Coronary artery (tissue), 2 donors: ENCODE results near the gene BTG4.
A peak's percentile ranks its signal among the peaks of the same experiment; 100 is the strongest.

Experiments
- DNase-seq: peaks from one replicate; pipeline ENCODE4 v3.0.0-alpha.2; 2017; ENCODE audit warnings: low spot score
- H3K27ac ChIP-seq, 2 donors: fragments of 200-600 bp; sonication (generic); one replicate each; pipeline ENCODE4 v1.5.1; 2016 to 2019
- H3K4me3 ChIP-seq: fragments of 200-600 bp; sonication (generic); 2 replicates; pipeline ENCODE4 v1.5.1; 2016; ENCODE audit warnings: mild to moderate bottlenecking, moderate library complexity
- TF ChIP-seq, protein P1 (sequence below): fragments of 200-600 bp; sonication (generic); IDR thresholded peaks from one replicate; pipeline ENCODE4 v1.5.1; 2019; ENCODE audit warnings: antibody characterized with exemption

Gene BTG4

DNA sequence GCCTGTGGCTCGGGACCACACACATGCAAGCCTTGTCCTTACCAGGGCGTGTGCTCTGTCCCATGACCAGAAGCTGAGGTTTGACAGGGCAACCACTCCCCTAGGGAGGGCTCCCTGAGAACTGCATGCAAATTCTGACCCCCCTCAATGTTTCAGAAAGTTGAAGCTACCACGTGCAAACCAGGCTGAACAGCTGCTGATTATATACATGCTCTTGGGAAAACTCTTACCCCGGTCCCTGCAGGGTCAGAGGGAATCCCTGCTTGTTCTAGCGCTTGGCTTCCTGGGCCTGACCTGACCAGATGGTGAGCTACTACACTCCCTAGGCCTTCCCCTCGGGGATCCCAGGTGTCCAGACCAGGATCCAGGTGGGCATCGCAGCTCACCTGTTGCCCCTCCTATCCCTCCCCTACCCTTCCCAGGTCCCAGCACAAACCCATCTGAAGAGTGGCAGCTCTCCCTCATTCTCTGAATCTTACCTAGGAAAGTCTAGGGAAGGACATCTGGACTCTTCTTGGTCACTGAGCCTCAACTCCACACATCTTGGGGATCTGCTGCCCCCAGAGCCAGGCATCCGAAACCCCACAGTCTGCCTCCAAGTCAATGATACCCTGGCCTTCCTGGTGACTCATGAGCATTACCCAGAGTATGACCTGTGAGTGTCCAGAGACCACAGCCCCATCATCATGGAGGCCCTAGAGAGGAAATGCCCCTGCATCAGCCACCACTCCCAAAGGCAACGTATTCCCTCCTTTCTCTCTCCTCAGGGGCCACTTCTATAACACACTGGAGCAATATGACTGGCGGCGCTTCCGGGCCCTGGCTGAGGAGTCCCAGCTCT lies 61.5 kb downstream of the BTG4 start:
- Histone ChIP-seq H3K4me3 (no peak overlapping the region), H3K27ac (no peak overlapping the region)
- TF ChIP-seq, protein P1, sequence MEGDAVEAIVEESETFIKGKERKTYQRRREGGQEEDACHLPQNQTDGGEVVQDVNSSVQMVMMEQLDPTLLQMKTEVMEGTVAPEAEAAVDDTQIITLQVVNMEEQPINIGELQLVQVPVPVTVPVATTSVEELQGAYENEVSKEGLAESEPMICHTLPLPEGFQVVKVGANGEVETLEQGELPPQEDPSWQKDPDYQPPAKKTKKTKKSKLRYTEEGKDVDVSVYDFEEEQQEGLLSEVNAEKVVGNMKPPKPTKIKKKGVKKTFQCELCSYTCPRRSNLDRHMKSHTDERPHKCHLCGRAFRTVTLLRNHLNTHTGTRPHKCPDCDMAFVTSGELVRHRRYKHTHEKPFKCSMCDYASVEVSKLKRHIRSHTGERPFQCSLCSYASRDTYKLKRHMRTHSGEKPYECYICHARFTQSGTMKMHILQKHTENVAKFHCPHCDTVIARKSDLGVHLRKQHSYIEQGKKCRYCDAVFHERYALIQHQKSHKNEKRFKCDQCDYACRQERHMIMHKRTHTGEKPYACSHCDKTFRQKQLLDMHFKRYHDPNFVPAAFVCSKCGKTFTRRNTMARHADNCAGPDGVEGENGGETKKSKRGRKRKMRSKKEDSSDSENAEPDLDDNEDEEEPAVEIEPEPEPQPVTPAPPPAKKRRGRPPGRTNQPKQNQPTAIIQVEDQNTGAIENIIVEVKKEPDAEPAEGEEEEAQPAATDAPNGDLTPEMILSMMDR: no peak
- peak; percentile 19 for DNase-seq

DNA sequence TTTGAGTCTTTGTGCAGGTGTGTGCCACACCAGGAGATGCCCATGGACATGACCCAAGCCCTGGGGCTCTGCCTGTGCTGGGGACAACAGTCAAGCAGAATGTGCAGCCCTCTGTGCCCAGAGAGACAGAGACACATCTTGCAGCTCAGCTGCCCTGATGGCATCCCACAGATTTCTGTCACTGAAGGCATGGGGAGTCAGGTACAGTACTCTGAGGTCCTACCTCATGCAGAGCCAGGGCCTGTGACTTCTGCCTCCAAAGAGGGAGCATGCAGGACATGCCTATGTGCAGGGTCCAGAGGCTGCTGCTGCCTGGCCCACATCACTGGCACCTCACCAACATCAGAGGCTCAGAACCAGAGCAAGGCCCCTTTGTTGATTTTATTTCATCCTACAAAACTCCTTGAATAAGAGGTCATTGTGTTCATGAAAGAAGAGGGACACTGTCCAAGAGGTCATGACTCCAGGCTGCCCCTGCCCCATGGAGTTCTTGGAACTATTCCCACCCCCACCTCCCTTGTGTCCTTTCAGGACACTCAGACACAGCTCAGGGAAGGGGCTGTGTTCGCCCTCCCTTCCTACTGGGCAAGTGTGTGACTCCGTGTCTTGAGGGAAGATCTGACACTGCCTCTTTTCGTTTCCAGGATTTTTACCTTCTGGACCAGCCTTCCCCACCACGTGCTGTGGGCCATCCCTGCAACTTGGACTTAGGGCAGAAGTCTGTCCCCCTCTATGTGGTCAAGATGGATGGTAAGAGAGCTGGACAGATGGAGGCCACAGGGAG lies 62.3 kb downstream of the BTG4 start:
- DNase-seq: peak; percentile 47
- H3K27ac ChIP-seq: no peak overlapping the region
- TF ChIP-seq, protein P1: no peak
- H3K4me3 ChIP-seq: no peak overlapping the region

DNA sequence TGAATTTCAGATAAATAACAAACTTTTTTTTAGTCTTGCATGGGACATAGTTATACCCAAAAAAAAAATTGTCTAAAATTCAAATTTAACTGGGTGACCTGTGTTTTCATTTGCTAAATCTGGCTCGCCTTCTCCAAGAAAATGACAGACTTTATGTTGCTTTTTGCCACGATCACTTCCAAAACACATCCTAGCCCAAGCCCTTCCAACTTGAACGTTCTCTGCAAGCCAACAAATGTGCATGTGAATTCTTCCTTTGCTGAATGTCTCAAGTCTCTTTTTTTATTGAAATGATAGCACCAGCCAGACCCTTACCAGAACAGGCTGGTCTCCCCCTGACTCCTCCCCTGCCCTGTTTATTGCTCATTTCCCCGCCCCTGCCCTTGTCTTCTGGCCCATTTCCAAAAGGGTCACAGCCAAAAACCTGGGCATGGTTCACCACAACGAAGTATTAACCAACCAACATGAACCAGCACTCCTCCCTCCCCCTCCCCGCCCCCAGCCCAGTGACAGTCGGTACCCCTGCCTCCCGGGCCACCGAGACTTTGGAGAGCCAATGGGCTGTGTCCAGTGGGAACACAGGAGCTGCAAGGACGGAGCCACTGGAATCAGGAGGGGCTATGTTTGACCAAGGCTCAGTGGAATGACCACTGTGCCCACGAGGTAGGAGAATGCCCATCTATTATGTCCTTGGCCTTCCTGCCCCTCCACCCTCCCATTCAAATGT lies 63.2 kb downstream of the BTG4 start:
- peak; percentile 55 for DNase-seq
- Histone ChIP-seq H3K27ac (no peak overlapping the region), H3K4me3 (no peak overlapping the region)
- TF ChIP-seq, protein P1: no peak

DNA sequence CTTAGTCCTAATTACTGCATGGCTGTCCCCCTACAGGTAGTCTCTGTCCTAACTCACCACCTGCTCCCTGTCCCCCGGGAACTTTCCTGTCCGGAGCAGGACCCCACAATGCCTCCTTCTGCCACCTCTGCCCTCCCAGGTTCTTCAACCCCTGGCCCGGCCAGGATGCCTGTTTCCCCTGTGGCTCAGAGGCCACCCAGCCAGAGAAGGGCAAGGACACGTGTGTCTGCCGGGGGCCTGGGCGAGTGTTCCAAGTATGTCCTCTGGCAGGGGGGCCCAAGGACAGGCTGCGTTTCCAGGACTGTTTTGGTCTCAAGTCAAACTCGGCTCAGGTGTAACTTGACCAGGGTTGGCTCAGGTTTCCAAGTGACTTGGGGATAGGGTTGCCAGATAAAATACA lies 63.8 kb downstream of the BTG4 start:
- DNase-seq: peak; percentile 49
- Histone ChIP-seq H3K4me3 (no peak overlapping the region), H3K27ac (no peak overlapping the region)
- TF ChIP-seq, protein P1: no peak

DNA sequence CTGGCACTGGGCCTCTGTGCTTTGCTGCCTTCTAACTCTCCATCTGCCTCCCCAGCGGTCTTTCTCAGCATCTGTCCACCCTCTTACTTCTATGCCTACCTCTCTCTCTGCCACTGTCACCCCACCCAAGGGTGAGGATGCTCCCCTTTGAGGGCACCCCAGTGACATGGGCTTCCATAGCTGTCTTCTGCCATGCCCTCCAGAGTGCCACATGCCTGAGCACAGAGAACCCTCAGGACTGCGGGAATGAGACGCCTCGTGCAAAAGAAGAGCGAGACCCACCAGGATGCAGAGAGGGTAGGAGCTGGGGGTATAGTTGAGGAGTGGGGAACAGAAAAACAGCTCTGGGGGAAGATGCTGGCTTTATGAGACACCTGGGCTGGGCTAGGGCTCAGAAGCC lies 64.3 kb downstream of the BTG4 start:
- Histone ChIP-seq H3K27ac (no peak overlapping the region), H3K4me3 (no peak overlapping the region)
- DNase-seq: no peak
- TF ChIP-seq, protein P1: no peak

DNA sequence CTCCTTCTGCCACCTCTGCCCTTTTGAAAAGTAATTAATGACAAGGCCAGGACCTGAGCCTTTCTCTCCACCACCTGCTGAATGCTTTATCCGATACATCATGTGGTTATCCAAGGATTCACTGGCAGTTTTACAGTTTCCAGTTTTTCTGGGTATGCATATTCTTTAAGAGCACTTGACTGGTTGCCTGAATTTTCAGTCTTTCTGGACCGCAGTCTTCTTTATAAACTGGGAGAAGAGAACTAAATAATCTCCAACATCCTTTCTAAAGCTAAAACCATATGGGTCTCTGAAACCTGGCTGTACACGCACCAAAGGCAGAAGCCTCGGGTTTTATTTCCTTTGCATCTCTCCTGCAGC lies 65.1 kb downstream of the BTG4 start:
- Histone ChIP-seq H3K27ac (no peak overlapping the region), H3K4me3 (no peak overlapping the region)
- TF ChIP-seq, protein P1: no peak
- DNase-seq: no peak
